Measurements from ENCODE around the gene PAIP2. TPM values are rescaled to one million over a fixed set of nuclear protein-coding genes. Genes with fewer than 3 reads are reported as not detected.
A peak's percentile ranks its signal among the peaks of the same experiment; 100 is the strongest.

Gene PAIP2
- total RNA-seq, 1 donor from 2014 or later, result 79.7 TPM

DNA sequence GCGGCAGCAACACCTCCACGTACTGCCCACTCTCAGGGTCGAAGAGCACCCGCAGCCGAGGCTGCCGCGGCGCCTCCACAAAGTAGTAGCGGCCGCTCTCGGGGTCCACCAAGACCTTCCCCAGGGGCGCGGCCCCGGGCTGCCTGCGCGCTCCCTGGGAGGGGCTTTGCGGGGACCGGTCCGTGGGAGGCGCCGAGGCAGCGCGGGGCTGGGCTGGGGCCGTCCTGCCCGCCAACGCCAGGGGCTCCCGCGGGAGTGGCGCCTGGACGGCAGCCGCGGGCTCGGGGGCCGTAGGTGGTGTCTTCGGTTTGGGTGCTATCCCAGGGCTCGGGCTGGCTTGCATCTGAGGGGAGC, 50.6 kb downstream of the PAIP2 start:
- TF ChIP-seq, protein P1, sequence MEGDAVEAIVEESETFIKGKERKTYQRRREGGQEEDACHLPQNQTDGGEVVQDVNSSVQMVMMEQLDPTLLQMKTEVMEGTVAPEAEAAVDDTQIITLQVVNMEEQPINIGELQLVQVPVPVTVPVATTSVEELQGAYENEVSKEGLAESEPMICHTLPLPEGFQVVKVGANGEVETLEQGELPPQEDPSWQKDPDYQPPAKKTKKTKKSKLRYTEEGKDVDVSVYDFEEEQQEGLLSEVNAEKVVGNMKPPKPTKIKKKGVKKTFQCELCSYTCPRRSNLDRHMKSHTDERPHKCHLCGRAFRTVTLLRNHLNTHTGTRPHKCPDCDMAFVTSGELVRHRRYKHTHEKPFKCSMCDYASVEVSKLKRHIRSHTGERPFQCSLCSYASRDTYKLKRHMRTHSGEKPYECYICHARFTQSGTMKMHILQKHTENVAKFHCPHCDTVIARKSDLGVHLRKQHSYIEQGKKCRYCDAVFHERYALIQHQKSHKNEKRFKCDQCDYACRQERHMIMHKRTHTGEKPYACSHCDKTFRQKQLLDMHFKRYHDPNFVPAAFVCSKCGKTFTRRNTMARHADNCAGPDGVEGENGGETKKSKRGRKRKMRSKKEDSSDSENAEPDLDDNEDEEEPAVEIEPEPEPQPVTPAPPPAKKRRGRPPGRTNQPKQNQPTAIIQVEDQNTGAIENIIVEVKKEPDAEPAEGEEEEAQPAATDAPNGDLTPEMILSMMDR (IDR thresholded peaks at IDR 0.05), result no peak
- Mint-ChIP-seq H3K36me3 (ENCODE audit: low read depth) (peaks cover 10% of the 10 kb centered on the region), H3K9me3 (no peaks in the 10 kb centered on the region), H3K27ac (peak overlapping the region; percentile 95), H3K4me1 (peaks cover 45% of the 10 kb centered on the region), H3K4me3 (peak overlapping the region; percentile 94), H3K27me3 (no peaks in the 10 kb centered on the region)
- intact Hi-C loops (cut with micrococcal nuclease), result loop anchor here (1.0 to 10.0 kb wide), 11 partner anchors 12 to 850 kb away; partner anchors contain the start of genes ETF1, HSPA9, MATR3 and PAIP2
- DNase-seq (no peak), ATAC-seq (ENCODE audit: low read depth) (peak; percentile 18)
- CTCF ChIA-PET, result interaction anchor here (1.2 to 3.4 kb wide), 3 partner anchors 15 to 50 kb away, joined by 3 to 17 read pairs (median 7); partner anchors contain the start of gene PAIP2
- POLR2A ChIA-PET, result interaction anchor here (1.0 to 7.5 kb wide), 8 partner anchors 12 to 169 kb away, joined by 3 to 112 read pairs (median 9); partner anchors contain the start of genes MATR3, PAIP2, SPATA24 and UBE2D2

DNA sequence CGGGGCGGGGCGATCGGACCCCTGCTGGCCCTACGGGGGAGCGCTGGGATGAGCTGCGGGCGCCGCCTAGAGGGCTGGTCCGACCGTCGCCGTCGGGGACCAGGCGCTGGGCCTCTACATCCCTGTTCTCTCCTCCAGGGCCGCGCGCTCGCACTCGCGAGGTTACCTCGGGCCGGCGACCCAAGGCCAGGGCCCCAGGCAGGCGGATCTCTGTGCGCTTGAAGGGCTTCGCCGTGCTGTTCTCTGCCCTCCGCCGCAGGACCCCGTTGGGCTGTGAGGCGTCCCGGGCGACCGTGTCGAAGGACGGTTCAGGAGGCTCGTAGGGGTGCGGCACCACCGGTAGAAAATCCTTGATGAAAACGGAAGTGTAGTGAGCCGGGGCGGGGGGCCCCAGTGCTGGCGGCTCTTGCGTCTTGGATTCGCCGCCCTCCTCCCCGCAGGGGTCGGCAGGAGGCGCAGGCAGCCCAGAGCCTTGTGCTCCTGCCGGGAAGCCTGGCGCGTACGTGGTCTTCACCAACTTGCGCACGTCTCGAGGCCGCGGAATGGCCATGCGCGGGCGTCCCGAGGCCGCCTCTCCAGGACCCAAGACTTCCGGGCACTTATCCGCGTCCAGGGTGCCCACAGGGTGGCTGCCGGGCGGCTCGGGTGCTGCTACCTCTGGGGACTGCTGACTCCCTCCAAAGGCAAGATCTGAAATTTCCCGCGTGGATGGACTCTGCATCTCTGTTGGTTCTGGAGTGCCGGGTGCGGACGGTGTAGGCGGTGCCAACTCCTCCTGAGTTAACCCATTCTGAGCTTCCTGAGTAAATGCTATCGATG, 51.2 kb downstream of the PAIP2 start:
- CTCF ChIA-PET, result interaction anchor here (1.2 to 3.4 kb wide), 4 partner anchors 15 to 51 kb away, joined by 3 to 17 read pairs (median 5); partner anchors contain the start of gene PAIP2
- Mint-ChIP-seq H3K4me3 (peak overlapping the region; percentile 94), H3K4me1 (peaks cover 39% of the 10 kb centered on the region), H3K9me3 (no peaks in the 10 kb centered on the region), H3K27me3 (no peaks in the 10 kb centered on the region), H3K36me3 (ENCODE audit: low read depth) (peaks cover 10% of the 10 kb centered on the region), H3K27ac (peak overlapping the region; percentile 86)
- POLR2A ChIA-PET, result interaction anchor here (1.0 to 7.5 kb wide), 8 partner anchors 8 to 120 kb away, joined by 3 to 112 read pairs (median 9); partner anchors contain the start of genes MATR3, PAIP2 and SPATA24
- ATAC-seq (ENCODE audit: low read depth) (peak; percentile 62), DNase-seq (peak; percentile 89)
- intact Hi-C loops (cut with micrococcal nuclease), result loop anchor here (1.0 to 10.0 kb wide), 11 partner anchors 11 to 850 kb away; partner anchors contain the start of genes ETF1, HSPA9, MATR3 and PAIP2
- TF ChIP-seq, protein P1 (IDR thresholded peaks at IDR 0.05), result no peak

DNA sequence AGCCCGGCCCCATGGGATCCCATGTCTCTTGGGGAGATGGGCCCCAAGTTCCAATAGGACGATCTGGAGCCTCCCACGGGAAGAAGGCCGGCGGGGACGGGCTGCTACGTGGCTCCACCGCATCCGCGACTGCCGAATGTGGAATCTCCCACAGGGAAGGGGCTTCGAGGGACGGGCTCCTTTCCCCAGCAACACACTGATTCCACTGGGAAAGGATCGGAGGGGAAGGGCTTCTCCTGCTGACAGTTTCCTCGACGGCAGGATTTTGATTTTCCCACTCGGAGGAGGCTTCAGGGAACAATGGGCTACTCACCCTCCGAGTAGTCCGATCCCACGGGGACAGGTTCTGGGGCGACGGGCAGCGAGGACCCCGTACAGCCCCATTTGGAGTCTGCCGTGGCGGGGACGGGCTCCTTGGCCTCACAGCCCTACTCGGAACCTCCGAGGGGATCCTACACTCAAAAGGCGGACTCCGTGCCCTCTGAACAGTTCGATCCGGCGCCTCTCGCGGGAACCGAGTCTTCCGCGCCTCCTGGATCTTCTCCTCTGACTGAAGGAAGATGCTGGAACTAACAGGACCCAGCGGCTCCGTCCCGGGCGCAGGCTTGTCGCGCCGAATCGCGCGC, 52.0 kb downstream of the PAIP2 start:
- H3K4me1 Mint-ChIP-seq, result peaks cover 32% of the 10 kb centered on the region
- H3K4me3 Mint-ChIP-seq, result peak overlapping the region; percentile 94
- no peak for DNase-seq
- no peaks in the 10 kb centered on the region for H3K9me3 Mint-ChIP-seq
- peak overlapping the region; percentile 86 for H3K27ac Mint-ChIP-seq
- peaks cover 10% of the 10 kb centered on the region for H3K36me3 Mint-ChIP-seq (ENCODE audit: low read depth)
- H3K27me3 Mint-ChIP-seq, result no peaks in the 10 kb centered on the region
- intact Hi-C loops (cut with micrococcal nuclease), result loop anchor here (2.0 to 10.0 kb wide), 5 partner anchors 196 to 851 kb away; partner anchors contain the start of genes ETF1, PURA and SIL1
- ATAC-seq (ENCODE audit: low read depth), result no peak
- ChIA-PET POLR2A (interaction anchor here (1.0 to 7.5 kb wide), 7 partner anchors 9 to 121 kb away, joined by 3 to 112 read pairs (median 11); partner anchors contain the start of genes MATR3, PAIP2 and SPATA24), CTCF (interaction anchor here (1.5 to 3.4 kb wide), 3 partner anchors 16 to 52 kb away, joined by 3 to 17 read pairs (median 7); partner anchors contain the start of gene PAIP2)
- TF ChIP-seq, protein P1 (IDR thresholded peaks at IDR 0.05), result no peak

DNA sequence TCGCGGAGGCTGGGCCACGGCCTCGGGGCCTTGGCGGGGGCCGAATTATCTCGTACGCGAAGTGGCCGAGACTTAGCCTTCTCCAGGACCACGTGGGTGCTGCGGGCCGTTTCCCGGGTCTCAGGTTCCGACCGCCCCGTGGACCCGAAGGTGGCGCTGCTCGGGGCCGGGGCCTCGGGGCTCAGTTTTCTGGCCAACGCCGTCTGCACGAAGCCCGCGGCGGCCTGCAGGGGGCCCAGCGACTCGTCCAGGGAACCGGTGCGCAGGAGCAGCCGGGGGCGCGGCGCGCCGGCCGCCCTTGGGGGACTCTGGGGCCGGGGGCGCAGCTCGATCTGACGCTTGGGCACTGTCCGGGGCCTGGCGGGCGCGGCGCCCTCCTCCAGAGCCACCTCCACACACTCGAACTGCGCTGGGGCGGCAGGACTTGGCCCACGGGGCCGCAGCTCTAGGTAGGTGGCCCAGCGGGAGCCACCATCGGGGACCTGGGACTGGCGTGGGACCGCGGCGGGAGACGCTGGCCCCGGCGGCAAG, 52.5 kb downstream of the PAIP2 start:
- DNase-seq, result peak; percentile 77
- CTCF ChIA-PET, result interaction anchor here (1.5 kb wide), 1 partner anchor 20 kb away, joined by 3 read pairs; no protein-coding TSS in a partner anchor
- intact Hi-C loops (cut with micrococcal nuclease), result loop anchor here (5.0 to 10.0 kb wide), 4 partner anchors 197 to 718 kb away; partner anchors contain the start of genes PURA and SIL1
- H3K36me3 Mint-ChIP-seq (ENCODE audit: low read depth), result peaks cover 9% of the 10 kb centered on the region
- H3K4me1 Mint-ChIP-seq, result peaks cover 28% of the 10 kb centered on the region
- H3K9me3 Mint-ChIP-seq, result no peaks in the 10 kb centered on the region
- ATAC-seq (ENCODE audit: low read depth), result peak; percentile 15
- POLR2A ChIA-PET, result interaction anchor here (0.8 to 7.5 kb wide), 4 partner anchors 10 to 818 kb away, joined by 3 to 112 read pairs (median 8); partner anchors contain the start of genes PAIP2 and SPATA24
- peak overlapping the region; percentile 94 for H3K4me3 Mint-ChIP-seq
- no peaks in the 10 kb centered on the region for H3K27me3 Mint-ChIP-seq
- TF ChIP-seq, protein P1 (IDR thresholded peaks at IDR 0.05), result no peak
- no peak overlapping the region for H3K27ac Mint-ChIP-seq

All from activated B cell treated with CpG ODN at 0.5 μM for 24 hours (primary cell).